Measurements from ENCODE around the gene SLC30A2. TPM values are rescaled to one million over a fixed set of nuclear protein-coding genes. Genes with fewer than 3 reads are reported as not detected.

SLC30A2 gene
- total RNA-seq, 1 experiment from 2014 or later: 0.35 TPM

GRCh38 chr1:26044414-26044813, 1.5 kb downstream of the SLC30A2 start:
- Mint-ChIP-seq H3K4me3 (no peak overlapping the region), H3K27ac (no peak overlapping the region), H3K27me3 (ENCODE audit: low read depth) (peaks cover 96% of the 10 kb centered on the region), H3K36me3 (ENCODE audit: insufficient read depth in 1 of 3, low read depth in 3 of 3) (no peaks in the 10 kb centered on the region), H3K4me1 (peaks cover 5 to 9% of the 10 kb centered on the region in 2 experiments; a peak in 3 of 4 replicates), H3K9me3 (no peaks in the 10 kb centered on the region; a peak in 1 of 5 replicates)
- Histone ChIP-seq H3T11ph (ENCODE audit: low read length) (no peak overlapping the region), H3K27me3 (ENCODE audit: insufficient read depth, low read length) (peaks cover 48% of the 10 kb centered on the region), H3K56ac (ENCODE audit: insufficient read length, low read depth, low read length) (no peak overlapping the region), H3K23me2 (ENCODE audit: insufficient read length, low read depth, low read length, poor library complexity, severe bottlenecking) (peaks cover 10% of the 10 kb centered on the region), H2BK15ac (ENCODE audit: low read depth, low read length) (no peak overlapping the region), H4K20me1 (ENCODE audit: control insufficient read depth, insufficient read depth, insufficient read length) (peaks cover 4% of the 10 kb centered on the region), H3K9ac (ENCODE audit: extremely low read depth, insufficient read length, low read length) (no peak overlapping the region), H3K79me1 (ENCODE audit: insufficient read depth, low read depth, low read length, poor library complexity, severe bottlenecking) (no peaks in the 10 kb centered on the region), H4K91ac (ENCODE audit: insufficient read length, low read depth, low read length) (no peak overlapping the region), H2BK5ac (ENCODE audit: insufficient read length, low read length) (no peak overlapping the region), H4K5ac (ENCODE audit: insufficient read length, low read depth, low read length) (no peak overlapping the region), H3K4me1 (ENCODE audit: insufficient read depth, low read length) (no peaks in the 10 kb centered on the region), H2BK12ac (ENCODE audit: insufficient read length, low read depth, low read length) (no peak overlapping the region), H2BK120ac (ENCODE audit: low read depth, low read length, poor library complexity, severe bottlenecking) (no peak overlapping the region), H3K23ac (ENCODE audit: insufficient read length, low read depth, low read length) (no peak overlapping the region), H2BK20ac (ENCODE audit: low read depth, low read length, poor library complexity, severe bottlenecking) (no peak overlapping the region), H4K8ac (replicated peaks; ENCODE audit: insufficient read length, low read depth, low read length) (no peak overlapping the region), H3K27ac (ENCODE audit: insufficient read length, low read depth, low read length) (no peak overlapping the region), H2AFZ (ENCODE audit: low read length) (no peak overlapping the region), H2AK5ac (ENCODE audit: insufficient read length, low read length) (no peak overlapping the region), H3K14ac (ENCODE audit: insufficient read depth, low read length) (no peak overlapping the region), H3K79me2 (ENCODE audit: insufficient read depth, low read length) (no peaks in the 10 kb centered on the region), H3K4ac (ENCODE audit: low read depth, low read length) (no peak overlapping the region), H3K4me2 (ENCODE audit: insufficient read depth, insufficient read length, low read length) (no peak overlapping the region), H3K9me3 (ENCODE audit: control insufficient read depth, low read depth, low read length) (no peaks in the 10 kb centered on the region), H3K18ac (ENCODE audit: insufficient read length, low read depth, low read length) (no peak overlapping the region)
- no CpG with 5 or more reads among the region's 3 CpGs for WGBS (ENCODE audit: extremely low coverage, insufficient read length, low lambda C conversion rate)
- TF ChIP-seq CTCF (conservative IDR thresholded peaks at IDR 0.05): no peak
- no peak for DNase-seq
